Measurements from ENCODE around the gene CLNK. TPM values are rescaled to one million over a fixed set of nuclear protein-coding genes. Genes with fewer than 3 reads are reported as not detected.

The CLNK gene
- total and polyA plus RNA-seq, 2 of the 13 experiments (the other 11 are each of a cell fraction or from before 2014, with no cell fraction given), result not detected

DNA sequence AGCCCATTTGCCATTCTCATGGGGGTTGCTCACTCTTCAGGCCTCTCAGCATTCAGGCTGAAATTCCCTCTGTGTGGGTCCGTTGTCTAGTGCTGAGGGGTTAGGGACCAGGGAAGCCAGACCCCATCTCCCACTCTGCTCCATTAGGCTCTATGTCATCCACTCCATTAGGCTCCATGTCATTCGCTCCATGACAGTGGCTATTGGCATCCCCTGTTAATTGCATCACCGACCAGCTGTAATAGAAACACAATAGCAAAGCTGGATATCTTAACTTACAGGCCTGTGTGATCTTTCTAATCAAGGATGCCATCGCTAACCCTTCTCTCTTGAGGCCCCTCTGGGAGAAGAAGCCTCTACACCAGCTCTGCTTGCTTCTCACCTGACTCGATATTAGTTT is 201.7 kb downstream of the CLNK start:
- FAIRE-seq (no peak), DNase-seq (ENCODE audit: low spot score) (no peak), ATAC-seq (no peak)
- Histone ChIP-seq H4K20me1 (ENCODE audit: insufficient read depth, low read length) (no peaks in the 10 kb centered on the region), H3K4me1 (ENCODE audit: insufficient read depth, low read length) (no peaks in the 10 kb centered on the region), H3K4me2 (ENCODE audit: low read depth, low read length) (no peak overlapping the region), H3K4me3 (replicated peaks in 1 of 3; ENCODE audit: insufficient read depth in 1 of 3, low read depth in 2 of 3, low read length in 3 of 3) (no peak overlapping the region), H3K27ac (ENCODE audit: extremely low read length, insufficient read depth, low read length) (no peak overlapping the region), H3K79me2 (ENCODE audit: insufficient read depth, low read length) (no peaks in the 10 kb centered on the region), H3K36me3 (replicated peaks in 1 of 2; ENCODE audit: control insufficient read depth in 1 of 2, insufficient read depth in 2 of 2, low read length in 2 of 2) (no peaks in the 10 kb centered on the region), H3K27me3 (ENCODE audit: control insufficient read depth in 1 of 2, insufficient read depth in 2 of 2, low read length in 2 of 2) (no peaks in the 10 kb centered on the region), H3K9ac (ENCODE audit: insufficient read depth, low read depth, low read length) (no peak overlapping the region), H2AFZ (ENCODE audit: low read length) (no peak overlapping the region), H3K9me3 (ENCODE audit: low read length) (no peaks in the 10 kb centered on the region)
- TF ChIP-seq, protein P1, sequence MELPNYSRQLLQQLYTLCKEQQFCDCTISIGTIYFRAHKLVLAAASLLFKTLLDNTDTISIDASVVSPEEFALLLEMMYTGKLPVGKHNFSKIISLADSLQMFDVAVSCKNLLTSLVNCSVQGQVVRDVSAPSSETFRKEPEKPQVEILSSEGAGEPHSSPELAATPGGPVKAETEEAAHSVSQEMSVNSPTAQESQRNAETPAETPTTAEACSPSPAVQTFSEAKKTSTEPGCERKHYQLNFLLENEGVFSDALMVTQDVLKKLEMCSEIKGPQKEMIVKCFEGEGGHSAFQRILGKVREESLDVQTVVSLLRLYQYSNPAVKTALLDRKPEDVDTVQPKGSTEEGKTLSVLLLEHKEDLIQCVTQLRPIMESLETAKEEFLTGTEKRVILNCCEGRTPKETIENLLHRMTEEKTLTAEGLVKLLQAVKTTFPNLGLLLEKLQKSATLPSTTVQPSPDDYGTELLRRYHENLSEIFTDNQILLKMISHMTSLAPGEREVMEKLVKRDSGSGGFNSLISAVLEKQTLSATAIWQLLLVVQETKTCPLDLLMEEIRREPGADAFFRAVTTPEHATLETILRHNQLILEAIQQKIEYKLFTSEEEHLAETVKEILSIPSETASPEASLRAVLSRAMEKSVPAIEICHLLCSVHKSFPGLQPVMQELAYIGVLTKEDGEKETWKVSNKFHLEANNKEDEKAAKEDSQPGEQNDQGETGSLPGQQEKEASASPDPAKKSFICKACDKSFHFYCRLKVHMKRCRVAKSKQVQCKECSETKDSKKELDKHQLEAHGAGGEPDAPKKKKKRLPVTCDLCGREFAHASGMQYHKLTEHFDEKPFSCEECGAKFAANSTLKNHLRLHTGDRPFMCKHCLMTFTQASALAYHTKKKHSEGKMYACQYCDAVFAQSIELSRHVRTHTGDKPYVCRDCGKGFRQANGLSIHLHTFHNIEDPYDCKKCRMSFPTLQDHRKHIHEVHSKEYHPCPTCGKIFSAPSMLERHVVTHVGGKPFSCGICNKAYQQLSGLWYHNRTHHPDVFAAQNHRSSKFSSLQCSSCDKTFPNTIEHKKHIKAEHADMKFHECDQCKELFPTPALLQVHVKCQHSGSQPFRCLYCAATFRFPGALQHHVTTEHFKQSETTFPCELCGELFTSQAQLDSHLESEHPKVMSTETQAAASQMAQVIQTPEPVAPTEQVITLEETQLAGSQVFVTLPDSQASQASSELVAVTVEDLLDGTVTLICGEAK (IDR thresholded peaks at IDR 0.05), result no peak
- TF ChIP-seq, protein P1 (CRISPR knock-in tag; IDR thresholded peaks at IDR 0.05), result no peak
- TF ChIP-seq, protein P2, sequence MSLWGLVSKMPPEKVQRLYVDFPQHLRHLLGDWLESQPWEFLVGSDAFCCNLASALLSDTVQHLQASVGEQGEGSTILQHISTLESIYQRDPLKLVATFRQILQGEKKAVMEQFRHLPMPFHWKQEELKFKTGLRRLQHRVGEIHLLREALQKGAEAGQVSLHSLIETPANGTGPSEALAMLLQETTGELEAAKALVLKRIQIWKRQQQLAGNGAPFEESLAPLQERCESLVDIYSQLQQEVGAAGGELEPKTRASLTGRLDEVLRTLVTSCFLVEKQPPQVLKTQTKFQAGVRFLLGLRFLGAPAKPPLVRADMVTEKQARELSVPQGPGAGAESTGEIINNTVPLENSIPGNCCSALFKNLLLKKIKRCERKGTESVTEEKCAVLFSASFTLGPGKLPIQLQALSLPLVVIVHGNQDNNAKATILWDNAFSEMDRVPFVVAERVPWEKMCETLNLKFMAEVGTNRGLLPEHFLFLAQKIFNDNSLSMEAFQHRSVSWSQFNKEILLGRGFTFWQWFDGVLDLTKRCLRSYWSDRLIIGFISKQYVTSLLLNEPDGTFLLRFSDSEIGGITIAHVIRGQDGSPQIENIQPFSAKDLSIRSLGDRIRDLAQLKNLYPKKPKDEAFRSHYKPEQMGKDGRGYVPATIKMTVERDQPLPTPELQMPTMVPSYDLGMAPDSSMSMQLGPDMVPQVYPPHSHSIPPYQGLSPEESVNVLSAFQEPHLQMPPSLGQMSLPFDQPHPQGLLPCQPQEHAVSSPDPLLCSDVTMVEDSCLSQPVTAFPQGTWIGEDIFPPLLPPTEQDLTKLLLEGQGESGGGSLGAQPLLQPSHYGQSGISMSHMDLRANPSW (CRISPR knock-in tag; IDR thresholded peaks at IDR 0.05; ENCODE audit: borderline replicate concordance), result no peak
- BruUV-seq (replicated peaks), result no TSS peak
- CTCF ChIA-PET (ENCODE audit: low intra/inter-chr PET ratio, low total read pairs), result no interaction called here
- intact Hi-C loops (cut with micrococcal nuclease; ENCODE audit: unreplicated experiment), result no loop called here
- 0% methylated on average over 5 of the region's 5 CpGs for WGBS (ENCODE audit: low lambda C conversion rate)
- in situ Hi-C loops (cut with HindIII; ENCODE audit: extremely low pct_ligation_motif_present, low pct_unique_long_range_greater_than_20kb), result no loop called here
- POLR2A ChIA-PET, result no interaction called here
